GM12801 (cell line): Measurements from ENCODE around the gene DNER.

Experiments used
- CTCF ChIP-seq: IDR thresholded peaks from one replicate; pipeline ENCODE4 v1.5.1; 2011; ENCODE audit warnings: control low read depth; ENCODE audit not compliant: insufficient read length; ENCODE audit errors: extremely low read depth

Gene DNER

GRCh38 chr2:229422063-229422462 lies 292.3 kb downstream of the DNER start:
- no peak for TF ChIP-seq CTCF

GRCh38 chr2:229419158-229419557 lies 295.2 kb downstream of the DNER start:
- TF ChIP-seq CTCF: no peak

GRCh38 chr2:229417916-229418315 lies 296.4 kb downstream of the DNER start:
- TF ChIP-seq CTCF: no peak

- TF ChIP-seq CTCF: no peak
Observed at GRCh38 chr2:229417176-229417575, 297.2 kb downstream of the DNER start.

- no peak for TF ChIP-seq CTCF
Observed at GRCh38 chr2:229416116-229416694, 298.1 kb downstream of the DNER start.

GRCh38 chr2:229414631-229415030 lies 299.7 kb downstream of the DNER start:
- TF ChIP-seq CTCF: no peak

- no peak for TF ChIP-seq CTCF
Observed at GRCh38 chr2:229412686-229413085, 301.7 kb downstream of the DNER start.
